ENCODE results near the gene SH3BP4. TPM values are rescaled to one million over a fixed set of nuclear protein-coding genes. Genes with fewer than 3 reads are reported as not detected.
A peak's percentile ranks its signal among the peaks of the same experiment; 100 is the strongest.

The SH3BP4 gene
- total and polyA plus RNA-seq, 2 of the 13 experiments (the other 11 are each of a cell fraction or from before 2014, with no cell fraction given), result 34.6 to 99.1 TPM

DNA sequence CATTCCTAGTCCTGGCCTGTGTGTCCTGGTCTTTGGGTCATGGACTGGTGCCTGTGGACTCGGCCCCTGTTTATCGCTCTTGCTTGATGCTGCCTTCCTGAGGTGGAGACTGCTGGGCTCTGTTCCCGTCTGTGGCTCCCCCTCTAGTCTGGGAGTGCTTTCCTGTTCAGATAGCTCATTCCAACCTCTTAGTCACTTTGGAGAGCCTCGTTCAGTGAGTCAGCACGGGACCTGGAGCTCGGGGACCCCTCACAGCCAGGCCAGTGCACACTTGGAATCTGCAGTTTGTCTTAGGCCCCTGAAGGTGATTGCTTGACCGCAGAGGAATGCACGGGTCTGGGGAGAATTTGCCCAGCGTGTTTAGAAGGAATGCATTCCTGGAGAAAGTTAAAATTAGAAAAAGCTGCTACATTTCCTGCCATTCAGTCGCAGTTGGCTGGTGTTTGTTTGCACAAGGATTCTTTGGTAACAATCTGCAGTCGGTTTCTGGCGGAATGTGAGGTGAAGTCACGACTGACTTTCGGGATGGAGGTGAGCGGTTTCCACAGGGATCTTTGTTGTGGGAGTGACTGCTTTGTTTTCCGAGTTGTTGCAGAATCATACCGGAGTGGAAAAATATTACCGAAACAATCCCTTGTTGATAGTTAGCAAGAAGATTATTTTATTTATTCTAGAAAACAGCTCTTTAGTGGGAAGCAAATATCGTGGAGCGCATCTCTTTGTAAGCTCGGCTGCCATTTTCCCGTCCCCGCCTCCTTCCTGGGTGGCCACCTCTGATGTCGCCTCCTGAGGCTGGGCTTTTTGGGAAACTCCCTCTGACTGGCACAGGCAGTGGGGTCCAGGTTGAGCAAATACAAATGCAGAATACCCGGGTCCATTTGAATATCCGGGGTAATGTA is 29.6 kb downstream of the SH3BP4 start (continued):
- TF ChIP-seq ZNF251 (CRISPR knock-in tag; IDR thresholded peaks at IDR 0.05) (no peak), ZNF431 (CRISPR knock-in tag; IDR thresholded peaks at IDR 0.05; ENCODE audit: borderline replicate concordance, low read depth) (no peak; the same call in 1 of the 2 replicates), ZKSCAN5 (CRISPR knock-in tag; IDR thresholded peaks at IDR 0.05) (peak; percentile 27; the same call in 1 of the 2 replicates), NPAS2 (CRISPR knock-in tag; IDR thresholded peaks at IDR 0.05; ENCODE audit: borderline replicate concordance) (no peak), PCBP1 (IDR thresholded peaks at IDR 0.05; ENCODE audit: borderline replicate concordance, low read depth, low read length) (no peak), REPIN1 (CRISPR knock-in tag; IDR thresholded peaks at IDR 0.05; ENCODE audit: borderline replicate concordance, low read depth) (peak; percentile 63; the same call in 1 of the 2 replicates), SMARCE1 (IDR thresholded peaks at IDR 0.05; ENCODE audit: borderline replicate concordance) (no peak), ESRRA (CRISPR knock-in tag; IDR thresholded peaks at IDR 0.05; ENCODE audit: low read depth) (peak; percentile 74; the same call in 1 of the 2 replicates)
- TF ChIP-seq, protein P1, sequence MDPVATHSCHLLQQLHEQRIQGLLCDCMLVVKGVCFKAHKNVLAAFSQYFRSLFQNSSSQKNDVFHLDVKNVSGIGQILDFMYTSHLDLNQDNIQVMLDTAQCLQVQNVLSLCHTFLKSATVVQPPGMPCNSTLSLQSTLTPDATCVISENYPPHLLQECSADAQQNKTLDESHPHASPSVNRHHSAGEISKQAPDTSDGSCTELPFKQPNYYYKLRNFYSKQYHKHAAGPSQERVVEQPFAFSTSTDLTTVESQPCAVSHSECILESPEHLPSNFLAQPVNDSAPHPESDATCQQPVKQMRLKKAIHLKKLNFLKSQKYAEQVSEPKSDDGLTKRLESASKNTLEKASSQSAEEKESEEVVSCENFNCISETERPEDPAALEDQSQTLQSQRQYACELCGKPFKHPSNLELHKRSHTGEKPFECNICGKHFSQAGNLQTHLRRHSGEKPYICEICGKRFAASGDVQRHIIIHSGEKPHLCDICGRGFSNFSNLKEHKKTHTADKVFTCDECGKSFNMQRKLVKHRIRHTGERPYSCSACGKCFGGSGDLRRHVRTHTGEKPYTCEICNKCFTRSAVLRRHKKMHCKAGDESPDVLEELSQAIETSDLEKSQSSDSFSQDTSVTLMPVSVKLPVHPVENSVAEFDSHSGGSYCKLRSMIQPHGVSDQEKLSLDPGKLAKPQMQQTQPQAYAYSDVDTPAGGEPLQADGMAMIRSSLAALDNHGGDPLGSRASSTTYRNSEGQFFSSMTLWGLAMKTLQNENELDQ (CRISPR knock-in tag; IDR thresholded peaks at IDR 0.05; ENCODE audit: borderline replicate concordance), result peak; percentile 55; the same call in 1 of the 2 replicates
- TF ChIP-seq, protein P2, sequence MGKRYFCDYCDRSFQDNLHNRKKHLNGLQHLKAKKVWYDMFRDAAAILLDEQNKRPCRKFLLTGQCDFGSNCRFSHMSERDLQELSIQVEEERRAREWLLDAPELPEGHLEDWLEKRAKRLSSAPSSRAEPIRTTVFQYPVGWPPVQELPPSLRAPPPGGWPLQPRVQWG (CRISPR knock-in tag; IDR thresholded peaks at IDR 0.05; ENCODE audit: borderline replicate concordance, low read depth), result no peak
- TF ChIP-seq, protein P3, sequence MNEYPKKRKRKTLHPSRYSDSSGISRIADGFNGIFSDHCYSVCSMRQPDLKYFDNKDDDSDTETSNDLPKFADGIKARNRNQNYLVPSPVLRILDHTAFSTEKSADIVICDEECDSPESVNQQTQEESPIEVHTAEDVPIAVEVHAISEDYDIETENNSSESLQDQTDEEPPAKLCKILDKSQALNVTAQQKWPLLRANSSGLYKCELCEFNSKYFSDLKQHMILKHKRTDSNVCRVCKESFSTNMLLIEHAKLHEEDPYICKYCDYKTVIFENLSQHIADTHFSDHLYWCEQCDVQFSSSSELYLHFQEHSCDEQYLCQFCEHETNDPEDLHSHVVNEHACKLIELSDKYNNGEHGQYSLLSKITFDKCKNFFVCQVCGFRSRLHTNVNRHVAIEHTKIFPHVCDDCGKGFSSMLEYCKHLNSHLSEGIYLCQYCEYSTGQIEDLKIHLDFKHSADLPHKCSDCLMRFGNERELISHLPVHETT (CRISPR knock-in tag; conservative IDR thresholded peaks at IDR 0.05), result 0 out of 2 replicates have a peak, but pooled peaks have one; percentile 40
- TF ChIP-seq, protein P4, sequence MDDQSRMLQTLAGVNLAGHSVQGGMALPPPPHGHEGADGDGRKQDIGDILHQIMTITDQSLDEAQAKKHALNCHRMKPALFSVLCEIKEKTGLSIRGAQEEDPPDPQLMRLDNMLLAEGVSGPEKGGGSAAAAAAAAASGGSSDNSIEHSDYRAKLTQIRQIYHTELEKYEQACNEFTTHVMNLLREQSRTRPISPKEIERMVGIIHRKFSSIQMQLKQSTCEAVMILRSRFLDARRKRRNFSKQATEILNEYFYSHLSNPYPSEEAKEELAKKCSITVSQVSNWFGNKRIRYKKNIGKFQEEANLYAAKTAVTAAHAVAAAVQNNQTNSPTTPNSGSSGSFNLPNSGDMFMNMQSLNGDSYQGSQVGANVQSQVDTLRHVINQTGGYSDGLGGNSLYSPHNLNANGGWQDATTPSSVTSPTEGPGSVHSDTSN (CRISPR knock-in tag; IDR thresholded peaks at IDR 0.05; ENCODE audit: borderline replicate concordance), result no peak
- TF ChIP-seq, protein P5, sequence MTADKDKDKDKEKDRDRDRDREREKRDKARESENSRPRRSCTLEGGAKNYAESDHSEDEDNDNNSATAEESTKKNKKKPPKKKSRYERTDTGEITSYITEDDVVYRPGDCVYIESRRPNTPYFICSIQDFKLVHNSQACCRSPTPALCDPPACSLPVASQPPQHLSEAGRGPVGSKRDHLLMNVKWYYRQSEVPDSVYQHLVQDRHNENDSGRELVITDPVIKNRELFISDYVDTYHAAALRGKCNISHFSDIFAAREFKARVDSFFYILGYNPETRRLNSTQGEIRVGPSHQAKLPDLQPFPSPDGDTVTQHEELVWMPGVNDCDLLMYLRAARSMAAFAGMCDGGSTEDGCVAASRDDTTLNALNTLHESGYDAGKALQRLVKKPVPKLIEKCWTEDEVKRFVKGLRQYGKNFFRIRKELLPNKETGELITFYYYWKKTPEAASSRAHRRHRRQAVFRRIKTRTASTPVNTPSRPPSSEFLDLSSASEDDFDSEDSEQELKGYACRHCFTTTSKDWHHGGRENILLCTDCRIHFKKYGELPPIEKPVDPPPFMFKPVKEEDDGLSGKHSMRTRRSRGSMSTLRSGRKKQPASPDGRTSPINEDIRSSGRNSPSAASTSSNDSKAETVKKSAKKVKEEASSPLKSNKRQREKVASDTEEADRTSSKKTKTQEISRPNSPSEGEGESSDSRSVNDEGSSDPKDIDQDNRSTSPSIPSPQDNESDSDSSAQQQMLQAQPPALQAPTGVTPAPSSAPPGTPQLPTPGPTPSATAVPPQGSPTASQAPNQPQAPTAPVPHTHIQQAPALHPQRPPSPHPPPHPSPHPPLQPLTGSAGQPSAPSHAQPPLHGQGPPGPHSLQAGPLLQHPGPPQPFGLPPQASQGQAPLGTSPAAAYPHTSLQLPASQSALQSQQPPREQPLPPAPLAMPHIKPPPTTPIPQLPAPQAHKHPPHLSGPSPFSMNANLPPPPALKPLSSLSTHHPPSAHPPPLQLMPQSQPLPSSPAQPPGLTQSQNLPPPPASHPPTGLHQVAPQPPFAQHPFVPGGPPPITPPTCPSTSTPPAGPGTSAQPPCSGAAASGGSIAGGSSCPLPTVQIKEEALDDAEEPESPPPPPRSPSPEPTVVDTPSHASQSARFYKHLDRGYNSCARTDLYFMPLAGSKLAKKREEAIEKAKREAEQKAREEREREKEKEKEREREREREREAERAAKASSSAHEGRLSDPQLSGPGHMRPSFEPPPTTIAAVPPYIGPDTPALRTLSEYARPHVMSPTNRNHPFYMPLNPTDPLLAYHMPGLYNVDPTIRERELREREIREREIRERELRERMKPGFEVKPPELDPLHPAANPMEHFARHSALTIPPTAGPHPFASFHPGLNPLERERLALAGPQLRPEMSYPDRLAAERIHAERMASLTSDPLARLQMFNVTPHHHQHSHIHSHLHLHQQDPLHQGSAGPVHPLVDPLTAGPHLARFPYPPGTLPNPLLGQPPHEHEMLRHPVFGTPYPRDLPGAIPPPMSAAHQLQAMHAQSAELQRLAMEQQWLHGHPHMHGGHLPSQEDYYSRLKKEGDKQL (CRISPR knock-in tag; IDR thresholded peaks at IDR 0.05; ENCODE audit: low read depth), result no peak; the same call in 1 of the 2 replicates
- TF ChIP-seq, protein P6, sequence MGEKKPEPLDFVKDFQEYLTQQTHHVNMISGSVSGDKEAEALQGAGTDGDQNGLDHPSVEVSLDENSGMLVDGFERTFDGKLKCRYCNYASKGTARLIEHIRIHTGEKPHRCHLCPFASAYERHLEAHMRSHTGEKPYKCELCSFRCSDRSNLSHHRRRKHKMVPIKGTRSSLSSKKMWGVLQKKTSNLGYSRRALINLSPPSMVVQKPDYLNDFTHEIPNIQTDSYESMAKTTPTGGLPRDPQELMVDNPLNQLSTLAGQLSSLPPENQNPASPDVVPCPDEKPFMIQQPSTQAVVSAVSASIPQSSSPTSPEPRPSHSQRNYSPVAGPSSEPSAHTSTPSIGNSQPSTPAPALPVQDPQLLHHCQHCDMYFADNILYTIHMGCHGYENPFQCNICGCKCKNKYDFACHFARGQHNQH (CRISPR knock-in tag; IDR thresholded peaks at IDR 0.05), result peak; percentile 62; the same call in 1 of the 2 replicates

All from HepG2 (cell line).